Stimulated activated CD4-positive, alpha-beta T cell treated with anti-CD3 and anti-CD28 coated beads, Interleukin-4, amount 100 ng/mL, for 4 hours (primary cell): ENCODE data around the gene OSCAR.

Experiments
- DNase-seq, 2 experiments: peaks; one replicate each; pipeline ENCODE4 v3.0.0-alpha.2; 2020

Gene OSCAR

GRCh38 chr19:54100561-54100960 is at the start of gene OSCAR:
Gene OSCAR, minus strand, starts transcription at chr19:54100803. Its CDS starts 11 bp downstream, at chr19:54100792.
- DNase-seq, result no peak

GRCh38 chr19:54149021-54149812 is 48.6 kb upstream of the OSCAR start:
- no peak for DNase-seq

- DNase-seq, result no peak
Observed at GRCh38 chr19:54148158-54148557, 47.6 kb upstream of the OSCAR start.

GRCh38 chr19:54147676-54148075 is 47.1 kb upstream of the OSCAR start:
- DNase-seq, result no peak

GRCh38 chr19:54145541-54146158 is 45.0 kb upstream of the OSCAR start:
- no peak for DNase-seq

- DNase-seq, result no peak
Observed at GRCh38 chr19:54142166-54142780, 41.7 kb upstream of the OSCAR start.

GRCh38 chr19:54141356-54141755 is 40.8 kb upstream of the OSCAR start:
- DNase-seq, result no peak

- DNase-seq, result no peak
Observed at GRCh38 chr19:54138489-54139256, 38.1 kb upstream of the OSCAR start.

GRCh38 chr19:54137699-54138488 is 37.3 kb upstream of the OSCAR start, which contains the start of gene CNOT3:
Gene CNOT3, plus strand, starts transcription at chr19:54137762. Its CDS starts 5,217 bp downstream, at chr19:54142979.
- peak; percentile 11 to 33 for DNase-seq

- DNase-seq, result peak; percentile 95 to 100
Observed at GRCh38 chr19:54136864-54137698, 36.5 kb upstream of the OSCAR start.

- DNase-seq, result no peak
Observed at GRCh38 chr19:54136086-54136863, 35.7 kb upstream of the OSCAR start.

GRCh38 chr19:54133957-54134590 is 33.5 kb upstream of the OSCAR start:
- no peak for DNase-seq

GRCh38 chr19:54133312-54133956 is 32.8 kb upstream of the OSCAR start:
- no peak for DNase-seq

- DNase-seq, result no peak
Observed at GRCh38 chr19:54129617-54129996, 29.0 kb upstream of the OSCAR start.

- no peak for DNase-seq
Observed at GRCh38 chr19:54128796-54129616, 28.4 kb upstream of the OSCAR start.

- DNase-seq, result no peak
Observed at GRCh38 chr19:54128441-54128725, 27.8 kb upstream of the OSCAR start.

GRCh38 chr19:54127688-54128440 is 27.3 kb upstream of the OSCAR start:
- DNase-seq, result no peak

- no peak for DNase-seq
Observed at GRCh38 chr19:54125713-54126112, 25.1 kb upstream of the OSCAR start.
